ENCODE results near the gene SCGB2A2. TPM values are rescaled to one million over a fixed set of nuclear protein-coding genes. Genes with fewer than 3 reads are reported as not detected.

The SCGB2A2 gene
- total RNA-seq, 1 donor from 2014 or later = not detected

GRCh38 chr11:62266558-62266957 is 3.4 kb upstream of the SCGB2A2 start:
- Mint-ChIP-seq H3K36me3 (ENCODE audit: low read depth, unreplicated experiment) (no peaks in the 10 kb centered on the region), H3K27me3 (ENCODE audit: unreplicated experiment) (peaks cover 5% of the 10 kb centered on the region)
- DNase-seq (ENCODE audit: low spot score) = no peak

GRCh38 chr11:62267050-62267449 is 2.9 kb upstream of the SCGB2A2 start:
- TF ChIP-seq, protein P1, sequence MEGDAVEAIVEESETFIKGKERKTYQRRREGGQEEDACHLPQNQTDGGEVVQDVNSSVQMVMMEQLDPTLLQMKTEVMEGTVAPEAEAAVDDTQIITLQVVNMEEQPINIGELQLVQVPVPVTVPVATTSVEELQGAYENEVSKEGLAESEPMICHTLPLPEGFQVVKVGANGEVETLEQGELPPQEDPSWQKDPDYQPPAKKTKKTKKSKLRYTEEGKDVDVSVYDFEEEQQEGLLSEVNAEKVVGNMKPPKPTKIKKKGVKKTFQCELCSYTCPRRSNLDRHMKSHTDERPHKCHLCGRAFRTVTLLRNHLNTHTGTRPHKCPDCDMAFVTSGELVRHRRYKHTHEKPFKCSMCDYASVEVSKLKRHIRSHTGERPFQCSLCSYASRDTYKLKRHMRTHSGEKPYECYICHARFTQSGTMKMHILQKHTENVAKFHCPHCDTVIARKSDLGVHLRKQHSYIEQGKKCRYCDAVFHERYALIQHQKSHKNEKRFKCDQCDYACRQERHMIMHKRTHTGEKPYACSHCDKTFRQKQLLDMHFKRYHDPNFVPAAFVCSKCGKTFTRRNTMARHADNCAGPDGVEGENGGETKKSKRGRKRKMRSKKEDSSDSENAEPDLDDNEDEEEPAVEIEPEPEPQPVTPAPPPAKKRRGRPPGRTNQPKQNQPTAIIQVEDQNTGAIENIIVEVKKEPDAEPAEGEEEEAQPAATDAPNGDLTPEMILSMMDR (IDR thresholded peaks at IDR 0.05; ENCODE audit: unreplicated experiment) = no peak
- DNase-seq (ENCODE audit: low spot score) = no peak
- no peaks in the 10 kb centered on the region for H3K4me1 Mint-ChIP-seq (ENCODE audit: unreplicated experiment)
- no peak overlapping the region for H3K27ac Mint-ChIP-seq (ENCODE audit: unreplicated experiment)
- H3K36me3 Mint-ChIP-seq (ENCODE audit: low read depth, unreplicated experiment) = no peaks in the 10 kb centered on the region
- peaks cover 5% of the 10 kb centered on the region for H3K27me3 Mint-ChIP-seq (ENCODE audit: unreplicated experiment)
- no peaks in the 10 kb centered on the region for H3K9me3 Mint-ChIP-seq (ENCODE audit: unreplicated experiment)
- H3K4me3 Mint-ChIP-seq (ENCODE audit: unreplicated experiment) = no peak overlapping the region

More at GRCh38 chr11:62266558-62266957, 3.4 kb upstream of the SCGB2A2 start:
- Mint-ChIP-seq H3K4me1 (ENCODE audit: unreplicated experiment) (no peaks in the 10 kb centered on the region), H3K9me3 (ENCODE audit: unreplicated experiment) (no peaks in the 10 kb centered on the region), H3K4me3 (ENCODE audit: unreplicated experiment) (no peak overlapping the region), H3K27ac (ENCODE audit: unreplicated experiment) (no peak overlapping the region)
- TF ChIP-seq, protein P1 (IDR thresholded peaks at IDR 0.05; ENCODE audit: unreplicated experiment) = no peak

- Mint-ChIP-seq H3K36me3 (ENCODE audit: low read depth, unreplicated experiment) (no peaks in the 10 kb centered on the region), H3K27ac (ENCODE audit: unreplicated experiment) (no peak overlapping the region), H3K4me1 (ENCODE audit: unreplicated experiment) (no peaks in the 10 kb centered on the region), H3K27me3 (ENCODE audit: unreplicated experiment) (peaks cover 5% of the 10 kb centered on the region), H3K4me3 (ENCODE audit: unreplicated experiment) (no peak overlapping the region), H3K9me3 (ENCODE audit: unreplicated experiment) (no peaks in the 10 kb centered on the region)
- TF ChIP-seq, protein P1 (IDR thresholded peaks at IDR 0.05; ENCODE audit: unreplicated experiment) = no peak
- DNase-seq (ENCODE audit: low spot score) = no peak
Observed at GRCh38 chr11:62267576-62267975, 2.4 kb upstream of the SCGB2A2 start.

DNA sequence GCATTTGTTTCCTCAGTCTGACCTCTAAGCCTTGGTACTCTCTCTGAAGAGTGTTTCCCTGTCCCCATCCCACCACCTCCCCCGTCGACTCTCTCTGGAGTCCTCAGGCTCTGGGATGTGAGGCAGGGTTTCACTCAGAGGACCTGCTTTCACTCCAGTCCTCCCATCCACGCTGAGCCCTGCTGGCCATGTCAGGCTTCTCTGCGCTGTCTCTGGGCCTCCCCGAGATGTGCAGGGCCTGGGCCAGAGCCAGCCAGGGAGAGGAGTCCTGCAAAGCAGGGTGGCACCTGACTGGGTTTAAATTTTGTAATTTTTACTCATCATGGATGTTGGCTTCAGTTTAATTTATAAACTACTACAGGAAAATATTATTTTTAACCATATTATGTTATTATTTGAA is 3.3 kb downstream of the SCGB2A2 start:
- H3K4me1 Mint-ChIP-seq (ENCODE audit: unreplicated experiment) = no peaks in the 10 kb centered on the region
- TF ChIP-seq, protein P1 (IDR thresholded peaks at IDR 0.05; ENCODE audit: unreplicated experiment) = no peak
- H3K36me3 Mint-ChIP-seq (ENCODE audit: low read depth, unreplicated experiment) = no peaks in the 10 kb centered on the region
- H3K4me3 Mint-ChIP-seq (ENCODE audit: unreplicated experiment) = no peak overlapping the region
- no peak overlapping the region for H3K27ac Mint-ChIP-seq (ENCODE audit: unreplicated experiment)
- no peaks in the 10 kb centered on the region for H3K9me3 Mint-ChIP-seq (ENCODE audit: unreplicated experiment)
- DNase-seq (ENCODE audit: low spot score) = no peak
- peaks cover 6% of the 10 kb centered on the region for H3K27me3 Mint-ChIP-seq (ENCODE audit: unreplicated experiment)

- Mint-ChIP-seq H3K27me3 (ENCODE audit: unreplicated experiment) (peaks cover 4% of the 10 kb centered on the region), H3K4me3 (ENCODE audit: unreplicated experiment) (no peak overlapping the region), H3K9me3 (ENCODE audit: unreplicated experiment) (no peaks in the 10 kb centered on the region), H3K4me1 (ENCODE audit: unreplicated experiment) (no peaks in the 10 kb centered on the region), H3K36me3 (ENCODE audit: low read depth, unreplicated experiment) (no peaks in the 10 kb centered on the region), H3K27ac (ENCODE audit: unreplicated experiment) (no peak overlapping the region)
- no peak for DNase-seq (ENCODE audit: low spot score)
- TF ChIP-seq, protein P1 (IDR thresholded peaks at IDR 0.05; ENCODE audit: unreplicated experiment) = no peak
Observed at GRCh38 chr11:62273789-62274275, 3.9 kb downstream of the SCGB2A2 start.
